Duodenal mucosa (tissue), 2 donors: ENCODE data around the gene SP100.

ENCODE experiments used
- H3K27ac ChIP-seq: one replicate; pipeline ENCODE4 v1.7.0; 2013; ENCODE audit warnings: low read depth, low read length
- H3K27me3 ChIP-seq, 2 donors: one replicate each; pipeline ENCODE4 v1.7.0; 2013; ENCODE audit warnings: low read length in 2 of 2, control low read depth in 1 of 2; ENCODE audit not compliant: insufficient read depth in 2 of 2, control insufficient read depth in 1 of 2
- H3K36me3 ChIP-seq, 2 donors: one replicate each; pipeline ENCODE4 v1.7.0; 2013; ENCODE audit warnings: low read length in 2 of 2, control low read depth in 1 of 2; ENCODE audit not compliant: insufficient read depth in 2 of 2, control insufficient read depth in 1 of 2
- H3K4me1 ChIP-seq, 2 donors: one replicate each; pipeline ENCODE4 v1.7.0; 2013; ENCODE audit warnings: low read length in 2 of 2, control low read depth in 1 of 2; ENCODE audit not compliant: insufficient read depth in 2 of 2, control insufficient read depth in 1 of 2
- H3K4me3 ChIP-seq, 2 donors: one replicate each; pipeline ENCODE4 v1.7.0; 2013; ENCODE audit warnings: low read length in 2 of 2, low read depth in 1 of 2
- H3K9ac ChIP-seq, 2 donors: one replicate each; pipeline ENCODE4 v1.7.0; 2013; ENCODE audit warnings: low read length in 2 of 2, low read depth in 1 of 2
- H3K9me3 ChIP-seq, 2 donors: one replicate each; pipeline ENCODE4 v1.7.0; 2013; ENCODE audit warnings: low read length in 2 of 2, control low read depth in 1 of 2; ENCODE audit not compliant: control insufficient read depth in 1 of 2

Gene SP100

DNA sequence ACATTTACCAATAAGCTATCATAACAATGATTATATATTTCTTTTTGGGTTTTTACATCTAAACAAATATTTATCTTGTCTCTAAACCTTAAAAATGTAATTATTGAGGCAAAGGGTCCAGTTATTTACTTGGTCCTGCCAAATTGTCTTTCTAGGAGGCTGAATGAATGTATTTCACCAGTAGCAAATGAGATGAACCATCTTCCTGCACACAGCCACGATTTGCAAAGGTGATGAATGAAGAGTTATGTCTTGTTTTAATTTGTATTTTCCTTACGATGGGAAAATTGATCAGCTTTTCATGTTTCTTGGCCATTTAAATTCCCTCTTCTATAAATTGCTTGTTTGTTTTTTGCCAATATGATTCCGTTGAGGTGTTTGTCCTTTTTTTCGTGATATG lies 1.4 kb downstream of the SP100 start:
- peaks cover 11 to 30% of the 10 kb centered on the region in 2 donors for H3K4me1 ChIP-seq
- H3K27me3 ChIP-seq, result no peaks in the 10 kb centered on the region
- H3K9me3 ChIP-seq, result no peaks in the 10 kb centered on the region
- no peak overlapping the region for H3K27ac ChIP-seq
- peaks cover 2% of the 10 kb centered on the region in 2 donors for H3K36me3 ChIP-seq
- peak overlapping the region; percentile 18 to 20 for H3K9ac ChIP-seq
- peak overlapping the region; percentile 85 to 95 for H3K4me3 ChIP-seq

DNA sequence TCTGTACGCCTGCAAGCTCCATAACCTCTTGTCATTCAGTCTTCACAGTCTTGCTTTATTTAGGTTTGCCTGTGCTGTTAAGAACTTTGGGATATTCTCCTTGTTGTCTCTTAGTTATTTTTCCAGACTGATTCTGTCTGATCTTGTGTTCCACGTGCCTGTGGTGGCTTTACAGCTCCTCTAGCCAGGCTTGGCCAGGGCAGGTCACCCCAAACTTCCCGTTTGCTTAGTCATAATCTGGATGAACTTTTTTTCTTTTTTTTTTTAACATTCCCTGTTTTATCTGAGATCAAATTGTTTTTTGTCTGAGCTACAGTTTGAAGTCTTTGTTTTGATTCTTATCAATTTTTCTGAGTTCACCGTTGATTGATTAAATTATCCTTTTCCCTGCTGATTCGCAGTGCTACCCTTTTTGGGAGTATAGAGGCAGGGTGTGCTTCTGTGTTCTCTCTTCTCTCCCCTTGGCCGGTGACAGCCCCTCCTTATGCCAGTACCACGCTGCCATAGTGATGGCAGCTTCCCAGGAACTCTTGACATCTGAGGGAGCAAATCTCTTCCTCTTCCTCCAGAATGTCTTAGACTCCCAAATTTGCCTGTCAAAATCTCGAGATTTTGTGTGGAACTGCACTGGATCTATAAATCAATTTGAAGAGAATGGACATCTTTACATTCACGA lies 2.5 kb downstream of the SP100 start:
- Histone ChIP-seq H3K9ac (peak overlapping the region in 1 of 2 donors; percentile 15), H3K4me3 (peak overlapping the region; percentile 85 to 95), H3K27ac (no peak overlapping the region), H3K36me3 (peaks cover 2 to 4% of the 10 kb centered on the region in 2 donors), H3K9me3 (no peaks in the 10 kb centered on the region), H3K4me1 (peaks cover 19 to 25% of the 10 kb centered on the region in 2 donors), H3K27me3 (no peaks in the 10 kb centered on the region)

DNA sequence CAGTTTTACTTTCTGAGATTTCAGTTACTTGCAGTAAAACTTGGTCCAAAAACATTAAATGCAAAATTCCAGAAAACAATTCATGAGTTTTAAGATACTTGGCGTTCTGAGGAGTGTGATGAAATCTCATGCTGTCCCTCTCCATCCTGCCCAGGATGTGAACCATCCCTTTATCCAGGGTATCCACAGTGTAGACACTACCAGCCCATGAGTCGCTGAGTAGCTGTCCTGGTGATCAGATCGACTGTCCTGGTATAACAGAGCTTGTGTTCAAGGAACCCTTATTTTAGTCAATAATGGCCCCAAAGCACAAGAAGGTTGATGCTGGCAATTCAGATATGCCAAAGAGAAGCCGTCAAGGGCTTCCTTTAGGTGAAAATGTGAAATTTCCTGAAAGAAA lies 3.2 kb downstream of the SP100 start:
- Histone ChIP-seq H3K27ac (no peak overlapping the region), H3K36me3 (peaks cover 2 to 4% of the 10 kb centered on the region in 2 donors), H3K27me3 (no peaks in the 10 kb centered on the region), H3K4me3 (no peak overlapping the region), H3K9ac (no peak overlapping the region), H3K4me1 (peaks cover 24 to 29% of the 10 kb centered on the region in 2 donors), H3K9me3 (no peaks in the 10 kb centered on the region)

DNA sequence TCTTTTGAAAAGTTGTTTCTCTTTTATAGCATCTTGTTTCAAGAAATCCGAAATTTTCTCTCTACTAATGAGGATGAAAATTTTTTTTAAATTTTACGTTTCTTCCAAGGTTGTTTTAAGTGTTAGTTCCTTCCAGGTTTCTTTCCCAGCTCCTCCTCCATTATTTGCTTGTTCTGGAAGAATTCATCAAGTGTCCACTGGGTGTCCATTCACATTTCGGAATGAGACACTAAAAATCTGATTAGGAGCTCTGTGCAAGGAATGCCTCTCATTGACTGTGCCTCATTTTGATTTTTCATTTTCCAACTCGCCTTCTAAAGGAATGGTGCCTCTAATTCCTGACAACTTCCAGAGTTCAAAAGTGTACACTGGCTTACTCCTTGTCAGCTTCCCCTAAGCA lies 6.1 kb downstream of the SP100 start:
- H3K4me1 ChIP-seq, result peaks cover 21 to 25% of the 10 kb centered on the region in 2 donors
- no peak overlapping the region for H3K9ac ChIP-seq
- no peak overlapping the region for H3K4me3 ChIP-seq
- H3K36me3 ChIP-seq, result peaks cover 2 to 4% of the 10 kb centered on the region in 2 donors
- no peaks in the 10 kb centered on the region for H3K9me3 ChIP-seq
- no peaks in the 10 kb centered on the region for H3K27me3 ChIP-seq
- H3K27ac ChIP-seq, result no peak overlapping the region

DNA sequence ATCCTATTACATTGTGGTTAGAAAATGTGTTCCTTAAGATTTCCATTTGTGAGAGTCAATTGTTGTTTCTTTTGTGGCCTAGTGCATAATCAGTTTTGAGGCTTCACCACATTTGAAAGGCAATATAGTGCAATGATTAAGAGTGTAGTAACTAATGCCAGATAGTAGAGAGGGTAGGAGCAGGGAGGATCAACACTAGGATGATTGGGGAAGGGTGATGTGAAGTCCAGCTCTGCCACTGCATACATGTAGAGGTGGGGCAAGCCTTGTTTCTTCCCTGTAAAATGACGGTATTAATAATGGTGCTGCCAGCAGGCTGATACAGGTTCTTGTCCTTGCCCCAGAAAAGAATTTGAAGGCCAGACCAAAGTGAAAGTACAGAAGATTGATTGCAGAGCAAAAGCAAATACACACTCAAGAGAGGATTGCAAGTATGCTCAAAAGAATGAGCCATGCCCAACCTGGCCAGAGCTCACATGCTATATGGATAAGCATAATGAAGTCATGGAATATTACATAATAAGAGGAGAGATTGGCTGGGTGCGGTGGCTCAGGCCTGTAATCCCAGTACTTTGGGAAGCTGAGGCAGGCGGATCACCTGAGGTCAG lies 8.0 kb downstream of the SP100 start:
- Histone ChIP-seq H3K9ac (peak overlapping the region in 1 of 2 donors; percentile 3), H3K27ac (peak overlapping the region; percentile 41), H3K4me1 (peaks cover 4 to 22% of the 10 kb centered on the region in 2 donors)

DNA sequence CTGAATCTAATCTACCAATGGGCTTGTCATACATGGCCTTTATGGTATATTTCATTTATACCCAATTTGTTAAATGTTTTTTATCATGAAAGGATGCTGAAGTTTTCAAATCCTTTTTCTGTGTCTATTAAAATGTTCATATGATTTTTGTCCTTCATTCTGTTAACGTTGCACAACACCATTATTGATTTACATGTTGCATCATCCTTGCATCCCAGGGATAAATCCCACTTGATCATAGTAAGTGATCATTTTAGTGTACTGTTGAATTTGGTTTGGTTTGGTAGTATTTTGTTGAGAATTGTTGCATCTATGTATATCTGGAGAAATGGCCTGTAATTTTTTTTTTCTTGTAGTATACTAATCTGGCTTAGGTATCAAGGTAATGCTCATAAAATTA lies 9.4 kb downstream of the SP100 start:
- Histone ChIP-seq H3K9me3 (peaks cover 3 to 4% of the 10 kb centered on the region in 2 donors), H3K4me3 (no peak overlapping the region), H3K36me3 (peaks cover 6 to 9% of the 10 kb centered on the region in 2 donors), H3K9ac (no peak overlapping the region), H3K27ac (no peak overlapping the region), H3K4me1 (peaks cover 4 to 18% of the 10 kb centered on the region in 2 donors), H3K27me3 (no peaks in the 10 kb centered on the region)

More for the DNA sequence above, 8.0 kb downstream of the SP100 start:
- peaks cover 0 to 4% of the 10 kb centered on the region in 2 donors for H3K36me3 ChIP-seq
- peaks cover 0 to under 1% of the 10 kb centered on the region in 2 donors for H3K9me3 ChIP-seq
- H3K4me3 ChIP-seq, result peak overlapping the region in 1 of 2 donors; percentile 38
- H3K27me3 ChIP-seq, result no peaks in the 10 kb centered on the region

DNA sequence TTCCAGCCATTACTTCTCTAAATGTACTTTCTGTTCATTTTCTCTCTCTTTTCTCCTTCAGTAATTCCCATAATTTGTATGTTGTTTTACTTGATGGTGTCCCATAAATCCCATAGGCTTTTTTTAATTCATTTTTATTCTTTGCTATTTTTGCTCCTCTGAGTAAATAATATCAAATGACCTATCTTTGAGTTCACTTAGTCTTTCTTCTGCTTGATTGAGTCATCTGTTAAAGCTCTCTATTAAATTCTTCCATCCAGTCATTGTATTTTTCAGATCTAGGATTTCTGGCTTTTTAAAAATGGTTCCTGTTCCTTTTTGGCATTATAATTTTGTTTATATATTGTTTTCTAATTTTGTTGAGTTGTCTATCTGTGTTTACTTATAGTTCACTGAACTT lies 13.5 kb downstream of the SP100 start:
- H3K9me3 ChIP-seq, result peaks cover 3 to 4% of the 10 kb centered on the region in 2 donors
- no peak overlapping the region for H3K4me3 ChIP-seq
- peaks cover 6 to 9% of the 10 kb centered on the region in 2 donors for H3K36me3 ChIP-seq
- no peaks in the 10 kb centered on the region for H3K27me3 ChIP-seq
- H3K27ac ChIP-seq, result no peak overlapping the region
- H3K9ac ChIP-seq, result no peak overlapping the region
- peaks cover 13% of the 10 kb centered on the region in 2 donors for H3K4me1 ChIP-seq

DNA sequence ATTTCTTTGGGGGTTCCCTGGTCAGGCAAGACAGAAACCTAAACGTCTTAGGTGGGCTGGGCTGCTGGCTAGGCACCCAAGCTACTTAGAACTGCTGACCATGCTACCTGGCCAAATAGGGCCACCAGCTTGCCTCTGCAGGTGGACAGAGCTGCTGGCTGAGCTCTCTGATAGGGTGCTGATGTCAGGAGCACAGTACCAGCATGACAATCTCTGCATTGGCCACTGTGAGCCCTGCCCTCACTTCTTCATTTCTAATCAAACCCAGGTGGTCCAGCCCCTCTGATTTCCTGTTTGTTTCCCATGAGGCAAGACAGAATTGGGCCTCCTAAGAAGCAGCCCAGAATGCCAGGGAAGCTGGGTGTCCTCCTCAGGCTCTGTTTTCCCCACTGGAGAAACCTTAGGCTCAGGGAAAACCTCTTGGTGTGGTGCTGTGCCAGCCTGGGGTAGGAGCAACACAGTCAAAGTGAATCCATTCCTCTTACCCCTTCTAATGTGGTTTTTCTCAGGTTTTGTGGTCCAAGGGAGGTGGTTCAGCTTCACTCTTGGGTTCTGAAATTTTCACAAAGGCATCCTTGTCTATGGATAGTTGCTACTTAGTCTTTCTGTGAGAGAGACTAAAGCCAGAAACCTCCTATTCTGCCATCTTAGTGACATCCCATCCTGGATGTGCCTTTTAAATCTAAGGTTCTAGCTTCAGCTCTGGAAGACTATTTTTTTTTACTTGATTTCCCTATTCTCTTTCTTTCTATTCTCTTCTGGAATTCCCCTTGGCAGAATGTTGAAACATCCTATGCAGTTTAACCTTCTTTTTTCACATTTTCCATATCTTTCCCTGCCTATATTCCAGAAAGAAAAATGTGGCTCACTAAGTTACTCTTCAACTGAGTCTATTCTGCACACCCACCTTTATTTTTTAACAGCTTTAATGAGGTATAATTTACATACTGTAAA lies 15.2 kb downstream of the SP100 start:
- peaks cover 9 to 10% of the 10 kb centered on the region in 2 donors for H3K36me3 ChIP-seq
- peaks cover 10 to 13% of the 10 kb centered on the region in 2 donors for H3K4me1 ChIP-seq

DNA sequence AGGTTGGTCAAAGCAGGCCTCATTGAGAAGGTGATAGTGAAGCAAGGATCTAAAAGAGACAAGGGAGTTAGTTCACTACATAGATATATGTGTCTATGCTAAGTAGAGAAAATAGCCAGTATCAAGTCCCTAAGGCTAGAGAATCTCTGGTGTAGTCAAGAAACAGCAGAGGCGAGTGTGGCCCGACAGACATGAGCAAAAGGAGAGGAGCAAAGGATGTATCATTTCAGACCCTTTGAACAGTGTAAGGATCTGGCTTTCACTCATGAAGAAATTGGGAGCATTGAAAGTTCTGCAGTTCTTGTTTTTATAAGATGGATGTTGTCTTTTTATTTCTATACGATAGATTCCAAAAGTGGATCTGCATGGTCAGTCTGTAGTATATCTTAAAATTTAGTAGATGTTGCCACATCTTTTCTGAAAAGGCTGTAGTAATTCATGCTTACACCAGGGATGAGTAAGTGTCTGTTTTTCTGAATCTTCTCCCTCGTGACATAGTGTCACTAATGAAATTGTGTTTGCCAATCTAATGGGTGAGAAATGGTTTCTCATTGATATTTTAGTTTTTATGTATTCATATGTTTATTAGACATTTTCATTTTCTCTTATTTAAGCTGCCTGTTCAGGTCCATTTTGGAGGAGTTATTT lies 18.8 kb downstream of the SP100 start:
- peaks cover 15 to 19% of the 10 kb centered on the region in 2 donors for H3K36me3 ChIP-seq
- peaks cover 5 to 13% of the 10 kb centered on the region in 2 donors for H3K9me3 ChIP-seq
- no peaks in the 10 kb centered on the region for H3K27me3 ChIP-seq
- no peak overlapping the region for H3K27ac ChIP-seq
- peaks cover 10 to 13% of the 10 kb centered on the region in 2 donors for H3K4me1 ChIP-seq
- no peak overlapping the region for H3K9ac ChIP-seq
- no peak overlapping the region for H3K4me3 ChIP-seq

More for the DNA sequence above, 15.2 kb downstream of the SP100 start:
- H3K27ac ChIP-seq, result no peak overlapping the region
- H3K27me3 ChIP-seq, result no peaks in the 10 kb centered on the region
- H3K9ac ChIP-seq, result no peak overlapping the region
- H3K4me3 ChIP-seq, result no peak overlapping the region
- peaks cover 7 to 10% of the 10 kb centered on the region in 2 donors for H3K9me3 ChIP-seq
